ENCODE results near the gene FNBP1L.

The FNBP1L gene

DNA sequence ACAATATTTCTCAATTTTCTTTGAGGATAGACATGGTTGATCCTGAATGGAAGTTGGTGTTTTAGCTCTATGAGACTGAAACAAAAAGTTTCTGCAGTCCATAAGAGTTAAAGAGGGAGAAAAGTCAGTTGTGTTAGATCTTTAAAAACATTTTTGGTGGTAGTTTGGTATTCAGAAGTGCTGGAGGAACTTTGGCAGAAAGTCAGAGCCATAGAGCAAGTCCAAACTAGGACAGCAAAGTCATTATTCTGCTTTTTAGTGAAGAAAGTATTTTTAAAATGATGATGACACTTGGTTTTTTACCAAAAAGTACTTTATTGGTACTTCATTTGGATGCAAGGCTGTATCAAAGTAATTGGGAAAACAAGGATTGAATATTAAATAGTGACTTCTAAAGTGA, 41.8 kb downstream of the FNBP1L start:
- in situ Hi-C loops (cut with HindIII; ENCODE audit: low sequenced_read_pairs) = no loop called here
- no peak for DNase-seq (ENCODE audit: low read depth)
- TF ChIP-seq, protein P1, sequence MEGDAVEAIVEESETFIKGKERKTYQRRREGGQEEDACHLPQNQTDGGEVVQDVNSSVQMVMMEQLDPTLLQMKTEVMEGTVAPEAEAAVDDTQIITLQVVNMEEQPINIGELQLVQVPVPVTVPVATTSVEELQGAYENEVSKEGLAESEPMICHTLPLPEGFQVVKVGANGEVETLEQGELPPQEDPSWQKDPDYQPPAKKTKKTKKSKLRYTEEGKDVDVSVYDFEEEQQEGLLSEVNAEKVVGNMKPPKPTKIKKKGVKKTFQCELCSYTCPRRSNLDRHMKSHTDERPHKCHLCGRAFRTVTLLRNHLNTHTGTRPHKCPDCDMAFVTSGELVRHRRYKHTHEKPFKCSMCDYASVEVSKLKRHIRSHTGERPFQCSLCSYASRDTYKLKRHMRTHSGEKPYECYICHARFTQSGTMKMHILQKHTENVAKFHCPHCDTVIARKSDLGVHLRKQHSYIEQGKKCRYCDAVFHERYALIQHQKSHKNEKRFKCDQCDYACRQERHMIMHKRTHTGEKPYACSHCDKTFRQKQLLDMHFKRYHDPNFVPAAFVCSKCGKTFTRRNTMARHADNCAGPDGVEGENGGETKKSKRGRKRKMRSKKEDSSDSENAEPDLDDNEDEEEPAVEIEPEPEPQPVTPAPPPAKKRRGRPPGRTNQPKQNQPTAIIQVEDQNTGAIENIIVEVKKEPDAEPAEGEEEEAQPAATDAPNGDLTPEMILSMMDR (IDR thresholded peaks at IDR 0.05; ENCODE audit: low read depth, low read length, missing control alignments) = no peak
- no peak overlapping the region for H3K4me3 ChIP-seq (ENCODE audit: low read depth, low read length)

DNA sequence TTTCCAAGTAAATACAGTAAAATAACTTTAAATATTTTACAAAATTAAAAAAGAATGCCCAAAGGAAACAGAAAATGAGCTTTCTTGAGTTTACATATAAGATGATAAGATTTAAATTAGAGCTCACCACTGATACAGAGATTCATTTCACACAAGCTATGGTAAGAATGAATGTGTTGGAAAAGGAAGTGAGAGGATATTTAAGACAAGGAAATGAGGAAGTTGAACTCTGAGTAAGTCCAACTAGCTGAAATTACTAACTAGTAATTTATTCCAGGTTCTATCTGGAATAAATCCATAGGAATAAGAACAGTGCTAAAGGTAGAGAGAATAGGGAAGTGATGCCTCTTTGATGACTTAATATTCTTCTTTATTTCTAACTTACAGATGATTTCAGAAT, 42.4 kb downstream of the FNBP1L start:
- in situ Hi-C loops (cut with HindIII; ENCODE audit: low sequenced_read_pairs) = no loop called here
- no peak overlapping the region for H3K4me3 ChIP-seq (ENCODE audit: low read depth, low read length)
- DNase-seq (ENCODE audit: low read depth) = no peak
- TF ChIP-seq, protein P1 (IDR thresholded peaks at IDR 0.05; ENCODE audit: low read depth, low read length, missing control alignments) = no peak

DNA sequence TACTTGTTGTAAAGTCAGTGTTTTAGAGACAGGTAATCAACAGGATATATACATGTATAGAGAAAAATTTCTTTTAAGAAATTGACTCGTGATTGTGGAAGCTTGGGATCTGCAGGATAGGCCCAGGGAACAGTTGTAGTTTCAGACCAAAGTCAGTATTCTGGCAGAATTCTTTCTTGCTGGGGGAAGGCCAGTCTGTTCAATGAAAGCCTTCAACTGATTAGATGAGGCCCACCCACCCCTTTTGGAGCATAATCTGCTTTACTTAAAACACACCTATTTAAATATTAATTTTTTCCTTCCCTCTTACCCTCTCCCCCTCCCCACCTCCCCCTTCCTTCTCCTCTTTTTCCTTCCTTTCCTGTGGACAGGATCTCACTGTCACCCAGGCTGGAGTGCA, 48.0 kb downstream of the FNBP1L start:
- H3K4me3 ChIP-seq (ENCODE audit: low read depth, low read length) = no peak overlapping the region
- TF ChIP-seq, protein P1 (IDR thresholded peaks at IDR 0.05; ENCODE audit: low read depth, low read length, missing control alignments) = no peak
- in situ Hi-C loops (cut with HindIII; ENCODE audit: low sequenced_read_pairs) = no loop called here
- no peak for DNase-seq (ENCODE audit: low read depth)

DNA sequence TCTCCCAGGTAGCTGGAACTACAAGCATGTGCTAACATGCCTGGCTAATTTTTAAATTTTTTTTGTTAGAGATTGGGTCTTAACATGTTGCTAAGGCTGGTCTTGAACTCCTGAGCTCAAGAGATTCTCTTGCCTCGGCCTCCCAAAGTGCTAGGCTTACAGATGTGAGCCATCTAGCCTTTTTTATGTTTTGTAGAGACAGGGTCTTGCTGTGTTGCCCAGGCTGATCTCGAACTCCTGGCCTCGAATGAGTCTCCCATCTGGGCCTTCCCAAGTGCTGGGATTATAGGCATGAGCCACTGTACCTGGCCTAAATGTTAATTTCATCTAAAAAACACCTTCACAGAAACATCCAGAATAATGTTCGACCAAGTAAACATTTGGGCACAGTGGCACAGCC, 48.6 kb downstream of the FNBP1L start:
- no peak for DNase-seq (ENCODE audit: low read depth)
- in situ Hi-C loops (cut with HindIII; ENCODE audit: low sequenced_read_pairs) = no loop called here
- TF ChIP-seq, protein P1 (IDR thresholded peaks at IDR 0.05; ENCODE audit: low read depth, low read length, missing control alignments) = no peak
- no peak overlapping the region for H3K4me3 ChIP-seq (ENCODE audit: low read depth, low read length)

DNA sequence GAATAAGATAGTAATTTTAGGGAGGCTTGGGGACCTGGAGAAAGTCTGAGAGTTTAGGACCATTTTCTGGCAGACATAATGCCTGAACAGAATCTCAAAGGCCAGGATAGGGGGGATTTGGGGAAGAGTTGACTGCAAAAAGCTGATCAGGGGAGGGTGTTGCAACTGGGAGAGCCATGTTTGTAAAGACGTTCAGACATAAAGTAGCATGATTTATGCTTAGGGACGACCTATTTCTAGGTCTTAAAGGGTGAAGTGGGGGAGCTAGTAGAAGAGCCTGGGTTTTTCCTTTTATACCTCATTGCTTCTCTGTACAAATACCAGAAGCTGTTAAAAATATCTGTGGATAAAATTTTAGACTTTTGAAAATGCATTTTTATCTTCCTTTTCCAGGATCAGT, 51.2 kb downstream of the FNBP1L start:
- TF ChIP-seq, protein P1 (IDR thresholded peaks at IDR 0.05; ENCODE audit: low read depth, low read length, missing control alignments) = no peak
- no peak for DNase-seq (ENCODE audit: low read depth)
- in situ Hi-C loops (cut with HindIII; ENCODE audit: low sequenced_read_pairs) = no loop called here
- no peak overlapping the region for H3K4me3 ChIP-seq (ENCODE audit: low read depth, low read length)

DNA sequence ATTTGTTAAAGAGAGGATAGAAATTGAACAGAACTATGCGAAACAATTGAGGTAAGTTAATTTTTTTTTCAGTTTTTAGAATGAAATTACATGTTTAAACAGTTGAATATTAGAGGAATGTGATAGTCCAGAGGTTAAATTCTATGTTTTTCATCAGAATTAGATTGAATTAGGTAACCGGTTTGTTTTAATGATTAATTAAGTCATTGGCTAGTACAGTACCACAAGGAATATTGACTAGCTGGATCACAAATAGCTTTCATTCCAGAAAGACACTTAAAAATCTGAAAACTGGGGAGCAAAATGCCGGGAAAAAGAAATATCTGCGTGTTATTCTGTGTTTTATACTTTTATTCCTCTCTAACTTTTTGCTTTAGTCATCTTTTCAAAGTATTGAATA, 51.6 kb downstream of the FNBP1L start:
- in situ Hi-C loops (cut with HindIII; ENCODE audit: low sequenced_read_pairs) = no loop called here
- no peak for DNase-seq (ENCODE audit: low read depth)
- TF ChIP-seq, protein P1 (IDR thresholded peaks at IDR 0.05; ENCODE audit: low read depth, low read length, missing control alignments) = no peak
- no peak overlapping the region for H3K4me3 ChIP-seq (ENCODE audit: low read depth, low read length)

DNA sequence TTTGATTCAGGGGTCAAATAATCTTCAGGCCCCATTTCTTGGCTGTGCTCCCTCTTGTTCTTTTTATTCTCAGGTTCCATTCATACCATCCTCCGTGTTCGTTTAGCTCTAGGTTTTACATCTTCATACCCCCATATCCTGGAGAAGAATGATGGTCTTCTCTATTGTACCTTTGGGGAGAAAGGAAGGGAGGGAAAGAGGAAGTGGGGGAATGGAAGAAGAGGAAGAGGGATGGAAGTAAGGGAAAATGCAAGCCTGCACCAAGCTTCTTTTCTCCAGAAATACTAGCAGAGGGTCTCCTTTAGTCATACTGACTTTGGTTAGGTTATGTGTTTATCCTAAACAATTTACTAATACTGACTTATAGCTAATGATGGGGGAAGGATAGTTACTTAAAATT, 52.4 kb downstream of the FNBP1L start:
- TF ChIP-seq, protein P1 (IDR thresholded peaks at IDR 0.05; ENCODE audit: low read depth, low read length, missing control alignments) = no peak
- DNase-seq (ENCODE audit: low read depth) = no peak
- no peak overlapping the region for H3K4me3 ChIP-seq (ENCODE audit: low read depth, low read length)
- in situ Hi-C loops (cut with HindIII; ENCODE audit: low sequenced_read_pairs) = no loop called here
